Left ventricle myocardium superior (tissue), 1 donor: ENCODE data around the gene ELF4. TPM values are rescaled to one million over a fixed set of nuclear protein-coding genes. Genes with fewer than 3 reads are reported as not detected.

Experiments
- ATAC-seq: fragments of 200-7000 bp; cut with Tn5 transposase; one replicate; pipeline ENCODE4 v1.9.1; 2020; ENCODE audit warnings: mild to moderate bottlenecking, moderate library complexity
- DNase-seq: peaks from one replicate; pipeline ENCODE4 v3.0.0-alpha.2; 2020
- intact Hi-C: fragments of 100-400 bp; cut with micrococcal nuclease; formaldehyde crosslinking; loops from one replicate; pipeline ENCODE4 v1.11.0; 2022
- total RNA-seq: library from RNA; stranded (reverse); fragmentation: NEBNext Ultra II Directional; extraction: Animal tissue kit (Norgen Biotek cat#: 25700); gene quantifications from one replicate; pipeline ENCODE4 v1.2.1, GENCODE V29; 2021
- donor health status: DM: no; HTN: yes; CAD: no; lungs with severe emphysema.

ELF4 gene
- total RNA-seq, 1 donor from 2014 or later: 2.3 TPM

DNA sequence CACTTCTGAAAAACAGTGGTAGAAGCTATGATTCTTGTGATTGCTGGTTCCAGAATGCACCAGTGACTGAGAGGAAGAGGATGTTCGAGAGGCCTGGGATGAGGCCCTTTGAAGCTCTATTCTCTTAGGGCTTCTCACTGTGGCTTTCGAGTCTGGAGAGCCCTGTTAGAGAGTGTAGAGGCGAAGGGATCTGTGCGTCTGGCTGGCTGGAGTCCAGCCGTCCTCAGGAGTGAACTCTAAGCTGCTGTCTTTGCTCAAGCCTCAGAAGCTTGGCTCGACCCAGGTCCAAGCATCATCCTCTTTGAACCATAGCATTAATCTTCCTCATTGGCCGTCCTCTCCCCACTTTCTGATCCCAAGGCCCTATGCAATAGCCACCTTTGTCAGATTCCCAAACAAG is 51.6 kb downstream of the ELF4 start:
- DNase-seq (no peak), ATAC-seq (no peak)
- intact Hi-C loops: no loop called here

DNA sequence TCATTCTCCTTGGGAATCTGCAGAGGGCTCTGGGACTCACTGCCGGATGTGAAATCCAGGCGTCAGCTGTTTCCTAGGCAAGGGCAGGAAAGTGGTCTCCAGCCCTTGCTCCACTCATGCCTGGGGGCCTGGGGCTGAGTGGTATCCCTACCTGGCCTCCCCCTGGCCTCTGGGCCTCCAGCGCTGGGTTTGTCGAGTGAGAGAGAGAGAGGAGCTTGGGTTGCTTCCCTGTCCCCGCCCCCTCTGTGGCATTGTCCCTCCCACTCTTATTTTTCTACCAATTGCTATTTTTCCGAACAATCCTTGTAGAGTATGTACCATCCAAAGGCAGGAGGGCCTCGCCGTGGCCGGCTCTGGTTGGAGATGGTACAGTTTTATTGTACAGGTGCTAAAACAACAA is 53.1 kb downstream of the ELF4 start:
- intact Hi-C loops: no loop called here
- DNase-seq: no peak
- ATAC-seq: no peak

DNA sequence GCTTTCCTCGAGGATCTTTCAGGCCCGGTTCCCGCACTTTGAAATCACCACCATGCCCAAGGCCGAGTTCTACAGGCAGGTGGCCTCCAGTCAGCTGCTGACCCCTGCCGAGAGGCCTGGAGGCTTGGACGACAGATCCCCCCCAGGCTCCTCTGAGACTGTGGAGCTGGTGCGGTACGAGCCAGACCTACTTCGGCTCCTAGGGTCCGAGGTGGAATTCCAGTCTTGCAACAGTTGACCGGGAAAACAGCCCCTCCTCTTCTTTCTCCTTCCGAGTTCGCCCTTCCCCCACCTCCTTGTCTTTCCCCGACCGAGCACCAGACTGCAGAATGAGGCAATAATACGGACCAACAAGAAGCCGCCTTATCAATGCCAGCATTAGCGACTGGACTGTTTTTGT is 54.4 kb downstream of the ELF4 start:
- DNase-seq (no peak), ATAC-seq (no peak)
- intact Hi-C loops: no loop called here

DNA sequence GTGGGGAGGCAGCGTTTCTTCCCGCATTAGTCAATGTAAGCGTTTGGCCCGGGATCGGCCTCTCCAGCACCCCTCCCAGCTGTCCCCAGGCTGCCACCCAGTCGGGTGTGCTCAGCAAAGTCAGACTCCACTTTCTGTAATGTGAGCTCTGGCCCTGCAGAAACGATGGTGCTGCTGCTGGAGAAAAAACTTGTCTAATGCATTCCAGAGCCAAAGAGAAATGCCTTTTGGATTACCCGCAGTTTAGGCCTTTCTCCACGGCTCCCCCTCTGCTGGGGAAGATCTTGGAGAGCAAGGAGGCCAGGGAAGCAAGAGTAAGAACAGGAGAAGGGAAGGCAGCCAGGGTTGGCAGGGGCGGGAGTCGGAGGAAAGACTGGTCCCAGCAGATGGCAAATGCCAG is 55.2 kb downstream of the ELF4 start:
- DNase-seq (peak; percentile 26), ATAC-seq (peak; percentile 69)
- intact Hi-C loops: no loop called here

DNA sequence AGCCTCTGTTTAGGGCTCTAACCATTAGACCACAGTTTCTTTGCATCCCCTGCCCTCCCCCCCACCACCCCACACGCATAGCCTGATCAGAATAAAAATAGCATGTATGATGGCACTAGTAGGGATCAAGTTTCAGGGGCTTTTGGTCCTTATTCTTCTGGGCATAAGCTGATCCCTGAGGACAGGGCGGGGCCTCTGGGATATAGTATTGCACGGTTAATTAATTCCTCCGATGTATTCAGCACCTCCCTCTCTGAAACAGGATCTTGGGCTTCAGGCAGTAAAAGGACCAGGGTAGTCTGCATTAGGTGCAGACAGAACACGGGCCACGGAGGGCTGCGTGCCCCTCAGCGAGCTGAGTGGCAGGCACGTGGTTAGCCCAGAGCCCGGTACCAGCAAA is 57.1 kb downstream of the ELF4 start:
- DNase-seq (no peak), ATAC-seq (no peak)
- intact Hi-C loops: no loop called here

DNA sequence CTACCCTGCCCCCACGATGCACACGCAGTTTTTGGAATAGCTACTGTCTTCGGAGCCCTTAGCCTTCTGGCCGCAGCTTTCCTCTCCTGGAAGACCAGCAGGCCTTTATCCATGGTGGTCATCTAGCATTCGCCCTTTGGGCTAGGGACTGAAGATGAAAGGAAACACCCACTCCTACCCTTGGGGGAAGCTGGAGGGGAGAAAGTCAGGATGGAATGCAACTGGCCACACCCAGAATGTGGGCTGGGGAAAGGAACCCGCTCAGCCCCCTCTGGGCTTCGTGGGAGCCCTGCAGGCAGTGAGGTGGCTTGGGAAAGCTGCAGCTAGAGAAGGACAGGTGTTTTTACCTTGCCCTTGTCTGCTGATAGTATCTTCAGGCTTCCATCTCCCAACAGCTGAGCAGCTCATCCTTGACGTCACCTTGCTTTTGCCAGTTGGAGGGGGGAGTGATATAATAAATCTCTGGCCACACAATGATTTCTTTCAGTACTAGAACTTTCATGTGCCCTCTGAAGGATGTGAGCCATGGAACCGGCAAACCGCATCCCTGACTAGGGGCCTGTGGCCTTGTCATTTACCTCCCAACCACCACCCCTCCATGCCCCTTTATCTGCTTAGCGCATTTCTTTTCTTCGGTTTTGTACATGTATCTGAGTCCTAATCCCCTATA is 59.0 kb downstream of the ELF4 start:
- DNase-seq (no peak), ATAC-seq (no peak)
- intact Hi-C loops: no loop called here

DNA sequence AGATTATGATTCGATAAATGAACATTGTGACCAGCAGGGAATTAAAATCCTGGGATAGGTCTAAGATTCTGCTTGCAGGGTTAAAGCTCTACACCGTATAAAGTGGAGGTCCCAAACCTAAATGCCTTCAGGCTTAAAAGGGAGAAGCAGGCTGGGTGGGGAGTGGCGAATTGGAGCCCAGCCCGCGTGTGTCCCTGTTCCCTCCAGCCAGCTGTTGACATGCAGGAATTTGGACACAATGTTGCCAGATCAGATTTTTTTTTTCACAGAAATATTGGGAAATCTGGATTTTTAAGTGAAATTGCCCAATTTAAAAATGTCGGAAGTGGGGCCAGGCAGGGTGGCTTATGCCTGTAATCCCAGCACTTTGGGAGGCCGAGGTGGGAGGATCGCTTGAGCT is 60.5 kb downstream of the ELF4 start:
- ATAC-seq (peak; percentile 74), DNase-seq (peak; percentile 54)
- intact Hi-C loops: no loop called here

DNA sequence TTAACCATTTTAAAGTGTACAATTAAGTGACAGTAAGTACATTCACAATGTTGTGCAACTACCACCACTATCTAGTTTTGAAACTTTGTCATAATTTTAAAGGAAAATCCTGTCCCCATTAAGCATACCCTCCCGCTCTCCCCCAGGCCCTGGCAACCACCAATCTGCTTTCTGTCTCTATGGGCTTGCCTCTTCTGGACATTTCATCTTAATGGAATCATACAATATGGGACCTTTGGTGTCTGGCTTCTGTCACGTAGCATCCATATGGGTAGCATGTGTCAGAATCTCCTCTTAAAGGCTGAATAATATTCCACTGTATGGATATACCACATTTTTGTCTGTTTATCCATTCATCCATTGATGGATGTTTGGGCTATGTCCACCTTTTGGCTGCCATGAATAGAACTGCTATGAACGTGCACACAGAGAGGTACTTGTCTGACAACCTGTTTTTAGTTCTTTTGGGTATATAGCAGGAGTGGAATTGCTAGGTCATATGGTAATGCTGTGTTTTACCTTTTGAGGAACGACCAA is 61.5 kb downstream of the ELF4 start:
- ATAC-seq (no peak), DNase-seq (no peak)
- intact Hi-C loops: no loop called here

DNA sequence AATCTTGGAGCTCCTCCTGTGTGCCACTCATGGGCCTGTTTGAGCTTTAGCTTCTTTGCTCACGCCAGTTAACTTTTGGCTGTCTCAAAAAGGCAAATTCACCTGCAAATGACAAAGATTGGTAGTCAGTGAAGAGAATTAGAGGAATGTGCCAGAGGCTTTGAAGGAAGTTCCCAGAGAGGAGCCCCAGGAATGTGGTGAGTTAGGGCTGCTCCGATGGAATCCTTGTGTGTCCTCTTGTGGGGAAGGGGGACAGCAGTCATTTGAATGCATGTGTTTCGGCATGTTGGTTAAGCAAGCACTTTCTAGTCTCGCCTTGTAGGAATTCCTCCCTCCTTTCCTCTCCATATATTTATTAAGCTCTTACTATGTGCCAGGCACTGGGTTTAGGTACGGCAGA is 62.9 kb downstream of the ELF4 start:
- intact Hi-C loops: no loop called here
- DNase-seq (no peak), ATAC-seq (no peak)

DNA sequence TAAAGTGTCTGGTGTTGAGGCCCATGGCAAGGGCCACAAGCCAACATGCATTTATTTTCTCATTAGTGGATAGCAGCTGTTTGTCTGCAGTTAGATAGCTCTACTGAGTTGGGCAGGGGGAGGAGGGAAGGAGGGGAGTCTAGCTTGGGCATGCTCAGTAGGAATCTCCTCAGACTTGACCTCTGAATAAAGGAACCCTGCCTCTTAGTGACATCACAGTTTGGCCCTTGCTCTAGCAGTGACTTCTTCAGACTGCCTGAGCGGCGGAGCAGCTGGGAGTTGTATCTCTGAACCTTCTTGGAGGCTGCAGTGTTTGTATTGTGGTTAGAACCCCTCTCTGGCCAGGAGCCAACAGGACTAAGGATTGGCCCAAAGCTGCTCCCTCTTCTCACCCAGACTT is 70.5 kb downstream of the ELF4 start:
- intact Hi-C loops: no loop called here
- peak; percentile 84 for ATAC-seq
- DNase-seq: peak; percentile 32

DNA sequence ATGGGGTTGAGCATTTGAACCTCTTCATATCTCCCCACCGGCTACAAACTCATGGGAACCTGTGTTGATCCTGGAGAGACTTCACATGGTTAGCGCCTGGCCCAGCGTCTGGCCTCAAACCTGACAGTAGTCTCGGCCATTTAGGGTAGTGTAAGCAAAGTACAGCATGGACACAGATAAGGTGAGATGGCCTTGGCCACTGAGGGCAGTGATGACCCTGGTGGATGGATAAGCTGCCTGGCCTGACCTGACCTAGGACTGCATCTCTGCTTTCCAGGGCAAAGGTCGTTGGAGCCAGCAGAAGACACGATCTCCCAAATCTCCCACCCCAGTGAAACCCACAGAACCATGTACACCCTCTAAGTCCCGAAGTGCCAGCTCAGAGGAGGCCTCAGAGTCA is 76.1 kb downstream of the ELF4 start:
- ATAC-seq (no peak), DNase-seq (no peak)
- intact Hi-C loops: no loop called here

DNA sequence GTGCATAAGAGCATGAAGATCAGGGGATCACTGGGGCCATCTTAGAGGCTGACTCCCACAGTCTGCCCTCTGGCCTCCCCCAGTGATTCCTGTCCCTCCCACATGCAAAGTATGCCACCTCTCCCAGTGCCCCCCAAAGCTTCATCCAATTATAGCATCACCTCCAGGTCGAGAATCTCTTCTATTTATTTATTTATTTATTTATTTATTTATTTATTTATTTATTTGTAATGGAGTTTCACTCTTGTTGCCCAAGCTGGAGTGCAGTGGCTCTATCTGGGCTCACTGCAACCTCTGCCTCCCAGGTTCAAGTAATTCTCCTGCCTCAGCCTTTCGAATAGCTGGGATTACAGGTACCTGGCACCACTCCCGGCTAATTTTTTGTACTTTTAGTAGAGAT is 77.7 kb downstream of the ELF4 start:
- no peak for ATAC-seq
- intact Hi-C loops: no loop called here
- DNase-seq: no peak

DNA sequence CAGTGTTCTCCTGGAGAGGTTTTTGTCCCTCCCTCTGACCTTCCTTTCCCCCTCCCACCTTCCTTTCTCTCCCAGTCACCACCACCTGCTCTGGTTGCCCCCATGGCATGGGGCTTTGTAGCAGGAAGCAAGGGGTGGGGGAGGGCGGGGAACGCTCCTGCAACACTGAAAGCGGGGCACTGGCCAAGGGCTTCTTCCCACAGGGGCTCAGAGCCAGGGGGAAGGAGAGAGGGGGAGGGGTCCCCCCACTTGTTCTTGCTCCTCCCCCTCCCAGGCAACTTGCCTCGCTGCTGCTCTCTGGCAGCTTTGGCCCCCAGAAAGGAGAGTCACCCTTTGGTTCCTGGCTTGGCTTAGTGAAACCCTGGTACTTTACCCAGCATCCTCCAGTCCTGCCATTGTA is 79.5 kb downstream of the ELF4 start:
- intact Hi-C loops: no loop called here

DNA sequence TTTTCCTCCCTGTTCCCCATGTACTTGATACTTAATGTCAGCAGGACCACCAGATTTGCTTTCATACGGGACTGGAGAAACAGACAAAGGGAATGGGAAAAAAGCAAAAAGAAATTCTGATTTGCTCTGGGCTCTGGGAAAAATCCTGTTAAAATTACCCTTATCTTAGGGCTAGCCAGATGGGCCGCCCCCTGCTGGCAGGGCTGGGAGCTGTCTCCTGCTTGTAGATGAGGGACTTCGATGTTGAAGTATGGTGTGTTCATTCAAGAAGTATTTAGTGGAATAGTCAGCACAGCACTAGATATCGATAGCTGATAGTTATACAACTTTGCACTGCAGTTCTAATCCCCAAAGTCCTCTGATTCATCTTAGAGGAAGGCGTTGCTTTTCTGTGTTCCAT is 82.1 kb downstream of the ELF4 start:
- peak; percentile 74 for DNase-seq
- intact Hi-C loops: no loop called here
- ATAC-seq: no peak

More for the DNA sequence above, 79.5 kb downstream of the ELF4 start:
- no peak for ATAC-seq
- no peak for DNase-seq

DNA sequence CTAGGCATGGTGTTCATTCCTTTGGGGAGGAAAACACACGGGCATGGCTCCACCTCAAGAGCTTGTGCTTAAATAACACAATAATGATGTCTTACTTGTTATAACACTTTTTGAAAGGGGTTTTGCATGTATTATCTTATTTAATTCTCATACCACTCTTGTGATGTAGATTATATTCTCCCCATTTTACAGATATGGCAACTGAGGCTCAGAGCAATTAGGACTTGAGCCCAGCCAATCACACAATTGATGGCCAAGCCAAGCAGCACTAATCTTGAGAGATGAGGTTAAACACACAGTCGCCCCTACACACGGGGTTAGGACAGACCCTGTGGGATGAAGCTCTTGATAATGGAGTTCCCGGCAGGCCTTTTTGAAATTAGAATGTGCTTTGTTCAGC is 82.7 kb downstream of the ELF4 start:
- intact Hi-C loops: no loop called here
- DNase-seq (no peak), ATAC-seq (no peak)

DNA sequence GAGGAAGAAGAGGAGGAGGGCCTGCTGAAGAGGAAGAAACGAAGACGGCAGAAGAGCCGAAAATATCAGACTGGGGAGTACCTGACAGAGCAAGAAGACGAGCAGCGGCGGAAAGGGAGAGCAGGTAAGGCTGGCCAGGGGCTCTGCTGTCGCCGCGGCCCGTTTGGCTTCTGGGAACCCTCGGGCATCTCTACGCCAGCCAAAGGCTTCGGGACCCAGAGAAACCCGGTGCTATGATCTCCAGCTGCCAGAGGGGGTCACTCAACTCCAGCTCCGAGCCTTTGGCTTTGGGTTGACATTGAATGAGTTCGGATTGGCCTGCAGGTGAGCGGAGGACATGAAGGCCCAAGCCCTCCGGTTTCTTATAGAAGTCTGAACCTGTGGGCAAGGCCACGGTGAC is 85.0 kb downstream of the ELF4 start:
- DNase-seq (no peak), ATAC-seq (no peak)
- intact Hi-C loops: no loop called here

DNA sequence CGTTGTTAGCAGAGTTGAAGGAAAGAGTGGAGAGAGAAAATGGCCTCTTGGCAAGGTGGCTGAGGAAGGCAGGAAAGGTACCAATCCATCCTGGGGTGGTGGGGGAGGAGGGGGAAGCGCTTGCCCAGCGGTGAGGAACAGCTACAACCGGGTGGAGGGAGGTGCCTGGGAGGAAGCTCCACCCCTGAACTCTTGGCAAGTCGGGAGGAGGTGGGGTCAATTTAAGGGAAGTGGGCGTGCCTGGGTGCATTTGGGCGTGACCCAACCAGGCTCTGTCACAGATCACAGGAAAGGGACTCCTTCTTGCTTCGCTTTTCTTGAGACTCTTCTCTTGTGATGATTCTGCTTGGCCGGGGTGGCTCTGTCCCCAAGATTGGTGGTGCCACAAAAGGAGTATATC is 86.2 kb downstream of the ELF4 start:
- ATAC-seq (peak; percentile 95), DNase-seq (peak; percentile 81)
- intact Hi-C loops: no loop called here

DNA sequence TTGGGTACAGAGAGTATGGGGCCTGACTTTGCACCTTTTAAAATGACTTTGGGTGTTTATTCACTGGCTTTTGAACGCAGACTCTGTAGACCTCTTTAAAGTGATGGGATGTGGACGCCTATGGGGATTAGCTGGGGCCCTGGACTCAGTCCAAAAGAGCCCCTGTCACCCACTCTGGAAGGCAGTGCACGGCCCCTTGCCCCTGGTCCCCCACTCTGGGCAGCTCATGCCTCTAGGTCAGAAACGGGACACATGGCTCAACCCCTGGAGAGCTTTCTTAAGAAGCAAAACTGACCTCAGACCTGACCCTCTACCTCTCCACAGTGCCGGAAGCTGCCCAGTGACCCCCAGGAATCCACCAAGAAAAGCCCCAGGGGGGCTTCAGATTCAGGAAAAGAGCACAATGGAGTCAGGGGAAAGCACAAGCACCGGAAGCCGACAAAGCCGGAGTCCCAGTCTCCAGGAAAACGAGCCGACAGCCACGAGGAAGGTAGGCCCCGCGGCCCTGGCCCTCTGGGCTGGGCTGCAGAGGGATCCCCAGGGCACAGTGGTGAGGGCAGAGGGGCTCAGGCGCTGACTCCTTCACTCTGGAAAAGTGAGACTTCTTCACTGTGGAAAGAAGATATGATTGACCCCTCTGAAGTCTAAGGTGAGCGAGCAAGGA is 89.5 kb downstream of the ELF4 start:
- no peak for ATAC-seq
- intact Hi-C loops: no loop called here
- DNase-seq: no peak

DNA sequence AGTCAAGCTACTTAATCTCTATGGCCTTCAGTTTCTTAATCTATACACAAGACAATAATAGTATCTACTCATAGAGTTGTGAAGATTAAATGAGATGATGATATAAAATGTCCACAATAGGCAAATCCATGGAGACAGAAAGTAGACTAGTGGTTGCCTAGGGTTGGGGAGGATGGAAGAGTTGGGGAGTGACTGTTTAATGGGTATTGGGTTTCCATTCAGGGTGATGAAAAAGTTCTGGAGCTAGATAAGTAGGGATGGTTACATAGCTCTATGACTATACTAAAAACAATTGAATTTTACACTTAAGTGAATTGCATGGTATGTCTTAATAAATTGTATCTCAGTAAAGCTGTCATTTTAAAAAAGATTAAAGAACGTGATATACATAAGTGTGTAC is 92.2 kb downstream of the ELF4 start:
- intact Hi-C loops: no loop called here
- DNase-seq (no peak), ATAC-seq (no peak)

DNA sequence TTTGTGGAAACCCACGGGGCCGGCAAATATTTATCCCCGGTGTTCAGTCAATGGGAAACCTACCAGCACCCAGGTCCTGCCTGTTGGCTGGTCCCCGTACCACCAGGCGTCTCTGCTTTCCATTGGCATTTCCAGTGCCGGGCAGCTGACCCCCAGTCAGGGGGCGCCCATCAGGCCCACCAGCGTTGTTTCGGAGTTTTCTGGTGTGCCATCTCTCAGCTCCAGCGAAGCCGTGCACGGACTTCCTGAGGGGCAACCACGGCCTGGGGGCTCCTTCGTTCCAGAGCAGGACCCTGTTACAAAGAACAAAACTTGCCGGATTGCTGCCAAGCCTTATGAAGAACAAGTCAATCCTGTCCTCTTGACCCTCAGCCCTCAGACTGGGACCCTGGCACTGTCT is 95.1 kb downstream of the ELF4 start:
- ATAC-seq (no peak), DNase-seq (no peak)
- intact Hi-C loops: no loop called here
